Activated CD4-positive, alpha-beta T cell treated with anti-CD3 and anti-CD28 coated beads for 4 hours (primary cell): Measurements from ENCODE around the gene ZBTB14.

Source experiments
- DNase-seq, 2 donors: peaks; one replicate each; pipeline ENCODE4 v3.0.0-alpha.2; 2020

Gene ZBTB14, protein sequence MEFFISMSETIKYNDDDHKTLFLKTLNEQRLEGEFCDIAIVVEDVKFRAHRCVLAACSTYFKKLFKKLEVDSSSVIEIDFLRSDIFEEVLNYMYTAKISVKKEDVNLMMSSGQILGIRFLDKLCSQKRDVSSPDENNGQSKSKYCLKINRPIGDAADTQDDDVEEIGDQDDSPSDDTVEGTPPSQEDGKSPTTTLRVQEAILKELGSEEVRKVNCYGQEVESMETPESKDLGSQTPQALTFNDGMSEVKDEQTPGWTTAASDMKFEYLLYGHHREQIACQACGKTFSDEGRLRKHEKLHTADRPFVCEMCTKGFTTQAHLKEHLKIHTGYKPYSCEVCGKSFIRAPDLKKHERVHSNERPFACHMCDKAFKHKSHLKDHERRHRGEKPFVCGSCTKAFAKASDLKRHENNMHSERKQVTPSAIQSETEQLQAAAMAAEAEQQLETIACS

DNA sequence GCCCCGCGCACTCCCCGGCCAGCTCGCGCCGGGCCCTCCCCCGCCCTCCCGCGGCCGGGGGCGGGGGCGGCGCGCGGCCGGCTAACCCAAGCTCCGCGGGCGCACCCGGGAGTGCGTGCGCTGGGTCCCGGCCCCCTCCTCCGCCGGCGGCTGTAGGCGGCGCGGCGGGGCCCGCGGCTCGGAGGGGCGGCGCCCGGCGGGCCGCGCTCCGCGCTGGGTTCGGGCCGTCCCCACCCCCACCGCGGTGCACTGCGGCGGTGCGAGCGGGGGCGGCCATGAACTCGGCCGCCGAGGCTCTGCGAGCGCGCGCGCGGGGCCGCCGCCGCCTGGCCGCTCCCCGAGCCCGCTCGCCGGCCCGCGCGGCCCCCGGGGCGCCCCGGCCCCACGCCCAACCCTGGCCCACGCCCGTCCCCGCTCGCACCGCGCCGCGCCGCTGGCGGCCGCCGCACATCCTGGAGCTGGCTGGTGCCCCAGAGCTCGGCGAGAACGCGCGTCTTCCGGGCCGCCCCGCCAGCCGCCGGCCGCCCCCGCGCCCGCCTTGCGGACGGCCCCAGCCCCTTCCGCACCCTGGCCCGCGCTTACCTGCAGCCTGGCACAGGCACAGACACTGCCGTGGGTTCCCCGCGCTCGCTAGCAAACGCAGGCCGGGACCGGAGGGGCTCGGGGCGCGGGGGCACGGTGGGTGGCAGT is at the start of gene ZBTB14:
ZBTB14 (minus strand) TSS at position 496 of the 690 bp plus-strand sequence. CDS start 2,480 bp downstream, outside the sequence.
- DNase-seq: peak; percentile 59 to 70

- DNase-seq: no peak
These were observed 43.8 kb upstream of the ZBTB14 start for GRCh38 chr18:5339202-5339834.

DNA sequence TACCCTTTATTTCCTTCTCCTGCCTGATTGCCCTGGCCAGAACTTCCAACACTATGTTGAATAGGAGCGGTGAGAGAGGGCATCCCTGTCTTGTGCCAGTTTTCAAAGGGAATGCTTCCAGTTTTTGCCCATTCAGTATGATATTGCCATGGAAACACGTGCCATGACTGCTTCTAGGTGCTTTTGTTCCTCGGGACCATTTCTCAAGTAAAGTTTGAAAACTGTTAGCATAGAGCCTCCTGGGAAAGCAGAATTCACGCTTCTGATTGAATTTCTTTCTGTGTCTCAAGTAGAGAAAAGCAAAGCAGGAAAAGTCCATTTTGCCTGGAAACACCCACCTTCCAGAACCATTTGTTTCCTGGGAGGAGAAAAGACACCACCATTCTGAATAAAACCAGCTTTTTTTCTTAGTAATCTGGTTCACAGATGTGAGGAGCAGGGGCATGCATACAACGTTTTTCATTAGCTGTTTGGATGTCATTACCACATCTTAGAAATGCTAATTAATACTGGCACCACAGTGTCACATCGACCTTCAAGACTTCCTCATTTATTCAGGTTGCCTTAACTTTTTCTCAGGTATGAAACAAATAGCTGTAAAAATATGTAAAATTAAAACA is 39.0 kb upstream of the ZBTB14 start:
- no peak for DNase-seq

GRCh38 chr18:5318061-5318700 is 22.7 kb upstream of the ZBTB14 start:
- DNase-seq: no peak

- DNase-seq: no peak
These were observed 21.7 kb upstream of the ZBTB14 start for GRCh38 chr18:5317186-5317585.

GRCh38 chr18:5315838-5316237 is 20.3 kb upstream of the ZBTB14 start:
- no peak for DNase-seq

GRCh38 chr18:5311301-5311989 is 15.9 kb upstream of the ZBTB14 start:
- DNase-seq: no peak

- peak in 1 of 2 donors; percentile 12 for DNase-seq
These were observed 14.5 kb upstream of the ZBTB14 start for GRCh38 chr18:5309888-5310470.

DNA sequence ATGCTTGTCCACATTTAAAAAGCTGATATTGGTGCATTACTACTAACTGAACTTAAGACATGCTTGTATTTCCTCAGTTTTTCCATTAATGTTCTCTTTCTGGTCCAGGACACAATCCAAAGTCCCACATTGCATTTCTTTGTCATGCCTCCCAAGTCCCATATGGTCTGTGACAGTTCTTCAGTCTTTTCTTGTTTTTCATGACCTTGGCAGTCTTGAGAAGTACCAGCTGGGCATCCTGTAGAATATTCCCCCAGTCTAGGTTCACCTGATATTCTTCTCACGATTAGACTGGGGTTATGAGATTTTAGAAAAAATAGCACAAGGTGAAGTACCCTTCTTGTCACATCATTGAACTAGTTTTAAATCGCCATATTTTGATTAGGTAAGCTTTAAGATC is 10.3 kb upstream of the ZBTB14 start:
- DNase-seq: no peak

DNA sequence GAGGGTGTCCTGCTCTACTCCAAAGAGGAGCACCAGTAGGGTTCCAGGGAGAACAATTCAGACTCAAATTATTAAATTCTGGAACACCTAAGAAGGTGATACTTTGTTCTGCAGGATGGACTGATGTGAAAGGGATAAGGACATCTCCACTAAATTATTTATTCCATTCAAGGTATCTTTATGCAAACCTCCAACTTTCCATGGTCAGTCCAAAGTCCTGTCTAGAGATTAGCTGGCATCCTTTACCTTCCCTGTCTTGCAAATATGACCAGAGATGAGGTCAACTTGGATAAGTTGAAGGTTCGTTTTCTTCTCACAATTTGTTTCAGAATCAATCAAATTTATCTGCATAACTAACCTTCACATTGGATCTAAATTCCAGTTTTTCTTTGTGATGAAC is 8.7 kb upstream of the ZBTB14 start:
- DNase-seq: no peak

GRCh38 chr18:5303636-5304035 is 8.1 kb upstream of the ZBTB14 start:
- no peak for DNase-seq

- no peak for DNase-seq
These were observed 7.1 kb upstream of the ZBTB14 start for GRCh38 chr18:5302606-5303005.

DNA sequence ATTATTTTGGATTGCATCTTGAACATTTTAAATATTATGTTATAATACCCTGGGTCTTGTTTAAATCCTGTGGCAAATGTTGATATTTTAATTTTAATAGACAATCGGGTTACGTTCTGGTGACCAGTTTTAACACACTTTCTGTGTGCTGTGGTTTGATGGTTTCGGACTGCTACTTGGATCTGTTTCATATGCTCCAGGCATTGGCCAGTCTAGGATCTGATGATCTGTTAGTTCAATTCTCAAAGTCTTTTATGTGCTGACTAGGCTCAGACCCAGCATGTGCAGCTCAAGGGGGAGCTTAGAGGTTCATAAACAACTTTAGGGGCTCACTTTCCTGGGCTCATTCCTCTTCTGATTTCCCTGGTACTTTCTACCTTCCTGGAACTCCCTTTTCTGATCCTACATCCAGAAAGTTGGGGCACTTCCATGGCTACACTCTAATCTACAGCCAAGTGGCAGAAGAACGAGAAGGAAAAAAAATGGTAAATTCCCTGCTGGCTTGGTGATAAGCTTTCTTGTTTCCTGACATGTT is 5.0 kb upstream of the ZBTB14 start:
- no peak for DNase-seq

DNA sequence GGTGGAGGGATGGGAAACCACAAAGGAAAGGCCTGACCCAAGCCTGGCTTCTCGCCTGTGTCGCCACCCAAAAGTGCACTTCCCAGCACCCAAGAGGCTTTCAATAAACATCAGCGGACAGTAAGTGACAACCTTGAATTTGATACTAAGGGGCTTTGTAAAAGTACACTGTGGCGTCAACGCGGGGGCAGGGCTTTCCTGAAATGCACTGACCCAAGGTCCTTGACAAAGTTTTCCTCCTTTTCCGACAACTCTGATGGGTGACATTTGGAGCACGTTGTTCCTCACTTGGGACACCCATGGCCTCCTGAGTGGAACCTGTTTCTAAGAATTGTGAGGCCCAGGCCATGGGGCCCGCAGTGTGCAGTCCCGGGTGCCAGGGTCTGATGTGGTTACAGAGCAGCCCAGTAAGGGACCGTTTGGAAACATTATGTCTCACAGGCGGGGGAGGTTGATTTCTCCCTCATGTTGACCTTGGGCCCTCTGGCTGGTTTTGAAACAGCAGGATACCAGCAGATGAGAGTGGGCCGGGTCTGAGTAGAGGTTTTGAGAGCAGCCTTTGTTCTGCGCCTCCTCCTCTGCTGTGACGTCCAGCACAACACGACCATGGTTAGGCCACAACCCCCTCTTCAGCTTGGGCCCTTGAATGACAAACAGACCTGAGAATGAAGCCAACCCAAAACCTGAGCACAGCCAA is 2.8 kb upstream of the ZBTB14 start:
- no peak for DNase-seq

DNA sequence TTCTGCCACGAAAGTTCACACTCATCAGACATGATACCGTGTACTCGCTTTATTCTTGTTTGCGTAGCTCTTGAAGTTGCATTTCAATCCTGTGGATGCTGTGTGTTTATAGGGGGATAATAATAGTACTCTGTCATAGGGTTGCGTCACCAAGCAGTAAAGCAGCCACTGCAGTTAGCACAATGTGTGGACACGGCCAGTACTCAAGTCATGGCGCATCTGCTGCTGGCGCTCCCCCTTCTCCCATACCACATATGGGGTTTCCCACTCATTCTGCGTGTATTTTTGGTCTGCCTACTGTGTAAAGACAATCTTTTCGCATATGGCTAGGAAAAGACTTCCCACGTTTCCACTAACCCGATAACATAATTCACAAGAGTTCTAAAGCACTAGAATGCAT is 2.1 kb upstream of the ZBTB14 start:
- no peak for DNase-seq

GRCh38 chr18:5296706-5297320 is 1.3 kb upstream of the ZBTB14 start:
- peak; percentile 44 to 61 for DNase-seq

GRCh38 chr18:5295981-5296705 is 617 bp upstream of the ZBTB14 start:
- peak; percentile 92 to 95 for DNase-seq

DNA sequence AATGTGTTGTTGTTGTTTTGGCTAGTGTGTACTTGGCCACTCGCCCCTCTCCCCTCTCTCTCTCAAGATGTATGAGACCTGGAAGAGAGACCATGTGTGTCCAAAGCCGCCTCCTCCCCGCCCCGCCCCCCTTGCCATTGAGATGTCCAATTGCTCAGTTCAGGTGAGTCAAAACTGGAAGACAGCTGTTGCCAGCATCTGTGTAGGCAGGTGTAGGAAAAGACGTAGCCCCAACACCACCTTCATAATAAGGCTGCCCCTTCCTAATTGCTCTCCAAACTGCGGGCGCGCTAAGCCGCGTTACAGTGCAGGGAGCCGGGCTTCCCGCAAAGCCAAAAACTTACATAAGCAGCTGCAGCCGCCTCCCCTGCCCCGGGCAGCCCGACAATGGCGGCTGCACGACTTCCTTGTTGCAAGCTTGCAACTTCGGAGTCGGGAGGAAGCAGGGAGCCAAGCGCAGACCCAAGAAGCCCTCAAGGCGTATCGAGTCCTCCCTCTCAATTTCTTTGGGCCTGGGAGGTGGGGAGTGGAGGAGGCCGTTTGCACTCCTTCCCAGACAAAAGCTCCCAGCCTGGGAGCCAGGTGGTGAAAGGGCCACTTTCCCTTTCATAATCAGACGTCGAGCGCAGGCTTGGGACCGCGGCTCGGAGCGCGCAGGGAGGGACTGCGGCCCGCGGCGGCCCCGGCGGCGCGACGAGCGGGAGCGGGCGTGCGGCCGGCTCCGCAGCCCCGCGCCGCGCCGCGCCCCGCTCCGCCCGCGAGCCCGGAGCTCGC is 882 bp downstream of the ZBTB14 start:
- peak; percentile 50 to 56 for DNase-seq

DNA sequence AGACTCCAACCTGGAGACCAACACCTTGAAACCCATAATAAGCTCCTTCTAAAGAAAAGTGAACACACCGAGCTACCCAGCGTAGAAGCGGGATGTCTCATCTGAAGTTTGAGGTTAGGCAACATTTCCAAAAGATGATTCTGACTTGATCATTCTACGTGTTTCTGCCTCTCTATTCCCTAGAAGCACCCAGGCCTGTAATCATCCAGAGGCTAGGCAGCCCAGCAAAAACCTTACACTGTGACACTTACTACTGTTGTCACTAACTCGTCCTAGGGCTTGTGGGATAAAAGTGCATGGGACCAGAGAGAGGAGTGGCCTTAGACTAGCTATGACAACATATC is 1.4 kb downstream of the ZBTB14 start:
- no peak for DNase-seq
